Activated naive CD8-positive, alpha-beta T cell treated with anti-CD3 and anti-CD28 coated beads, Interleukin-2, amount 50 U/mL, for 24 hours (primary cell): ENCODE data around the gene TNS2.
"Not testable (repeated sequence)": the region's sequence is repeated elsewhere in the genome, so short reads cannot be mapped to it uniquely, and the experiment has no call there.

ENCODE experiments used
- ATAC-seq: fragments of 150-1000 bp; cut with Tn5 transposase; one replicate; pipeline ENCODE4 v1.10.0; 2021
- DNase-seq: peaks from one replicate; pipeline ENCODE4 v3.0.0; 2021
- H3K27ac Mint-ChIP-seq: one replicate; pipeline ENCODE4 v1.8.0; 2021; ENCODE audit warnings: mild to moderate bottlenecking, mixed read lengths
- H3K27me3 Mint-ChIP-seq: one replicate; pipeline ENCODE4 v1.8.0; 2021; ENCODE audit warnings: mixed read lengths
- H3K36me3 Mint-ChIP-seq: one replicate; pipeline ENCODE4 v1.8.0; 2021; ENCODE audit warnings: low read depth, mixed read lengths
- H3K4me1 Mint-ChIP-seq: one replicate; pipeline ENCODE4 v1.8.0; 2021; ENCODE audit warnings: mixed read lengths
- H3K4me3 Mint-ChIP-seq: one replicate; pipeline ENCODE4 v1.8.0; 2021; ENCODE audit warnings: mild to moderate bottlenecking, moderate library complexity, mixed read lengths
- H3K9me3 Mint-ChIP-seq: one replicate; pipeline ENCODE4 v1.8.0; 2021; ENCODE audit warnings: mixed read lengths

Gene TNS2

GRCh38 chr12:53099071-53099882, 49.4 kb downstream of the TNS2 start:
- peak overlapping the region; percentile 89 for H3K27ac Mint-ChIP-seq
- DNase-seq = peak; percentile 95
- peaks cover 11% of the 10 kb centered on the region for H3K27me3 Mint-ChIP-seq
- no peaks in the 10 kb centered on the region for H3K36me3 Mint-ChIP-seq
- H3K4me1 Mint-ChIP-seq = peaks cover 58% of the 10 kb centered on the region
- peak overlapping the region; percentile 77 for H3K4me3 Mint-ChIP-seq
- no peaks in the 10 kb centered on the region for H3K9me3 Mint-ChIP-seq
- ATAC-seq = peak; percentile 60

GRCh38 chr12:53100466-53101151, 50.7 kb downstream of the TNS2 start:
- DNase-seq = no peak
- no peak overlapping the region for H3K27ac Mint-ChIP-seq
- H3K36me3 Mint-ChIP-seq = no peaks in the 10 kb centered on the region
- peaks cover 57% of the 10 kb centered on the region for H3K4me1 Mint-ChIP-seq
- peaks cover 11% of the 10 kb centered on the region for H3K27me3 Mint-ChIP-seq
- H3K9me3 Mint-ChIP-seq = no peaks in the 10 kb centered on the region
- no peak for ATAC-seq
- no peak overlapping the region for H3K4me3 Mint-ChIP-seq

- H3K27ac Mint-ChIP-seq = no peak overlapping the region
- H3K4me1 Mint-ChIP-seq = peaks cover 55% of the 10 kb centered on the region
- ATAC-seq (no peak), DNase-seq (no peak)
- H3K36me3 Mint-ChIP-seq = no peaks in the 10 kb centered on the region
- no peaks in the 10 kb centered on the region for H3K9me3 Mint-ChIP-seq
- peaks cover 9% of the 10 kb centered on the region for H3K27me3 Mint-ChIP-seq
- no peak overlapping the region for H3K4me3 Mint-ChIP-seq
Measured at GRCh38 chr12:53101266-53101665, 51.4 kb downstream of the TNS2 start.

GRCh38 chr12:53101931-53102781, 52.3 kb downstream of the TNS2 start:
- Mint-ChIP-seq H3K4me1 (peaks cover 48% of the 10 kb centered on the region), H3K4me3 (no peak overlapping the region), H3K36me3 (no peaks in the 10 kb centered on the region), H3K9me3 (no peaks in the 10 kb centered on the region), H3K27ac (peak overlapping the region; percentile 90), H3K27me3 (peaks cover under 1% of the 10 kb centered on the region)
- no peak for ATAC-seq
- DNase-seq = no peak

- no peaks in the 10 kb centered on the region for H3K27me3 Mint-ChIP-seq
- peak within 1 kb of the TSS; percentile 90 for H3K27ac Mint-ChIP-seq
- peak within 1 kb of the TSS; percentile 25 for H3K4me3 Mint-ChIP-seq
- no peaks in the 10 kb centered on the region for H3K9me3 Mint-ChIP-seq
- peak; percentile 92 for ATAC-seq
- DNase-seq = peak; percentile 64
- no peaks in the 10 kb centered on the region for H3K36me3 Mint-ChIP-seq
- peaks cover 44% of the 10 kb centered on the region for H3K4me1 Mint-ChIP-seq
Measured at GRCh38 chr12:53102883-53103807, 53.3 kb downstream of the TNS2 start, which contains the start of gene SOAT2. Gene SOAT2, plus strand, starts transcription at chr12:53103486. Its CDS starts 92 bp downstream, at chr12:53103578.

- ATAC-seq (no peak), DNase-seq (no peak)
- Mint-ChIP-seq H3K36me3 (no peaks in the 10 kb centered on the region), H3K4me3 (no peak overlapping the region), H3K4me1 (peaks cover 36% of the 10 kb centered on the region), H3K27ac (peak overlapping the region; percentile 42), H3K27me3 (no peaks in the 10 kb centered on the region), H3K9me3 (no peaks in the 10 kb centered on the region)
Measured at GRCh38 chr12:53103860-53104305, 54.0 kb downstream of the TNS2 start.

GRCh38 chr12:53105256-53105655, 55.4 kb downstream of the TNS2 start:
- Mint-ChIP-seq H3K27ac (no peak overlapping the region), H3K4me3 (no peak overlapping the region), H3K36me3 (no peaks in the 10 kb centered on the region), H3K4me1 (peaks cover 30% of the 10 kb centered on the region), H3K27me3 (no peaks in the 10 kb centered on the region), H3K9me3 (no peaks in the 10 kb centered on the region)
- DNase-seq = no peak
- ATAC-seq = no peak

GRCh38 chr12:53105712-53106439, 56.0 kb downstream of the TNS2 start:
- Mint-ChIP-seq H3K9me3 (no peaks in the 10 kb centered on the region), H3K27ac (no peak overlapping the region), H3K36me3 (no peaks in the 10 kb centered on the region), H3K27me3 (no peaks in the 10 kb centered on the region), H3K4me3 (no peak overlapping the region), H3K4me1 (peaks cover 27% of the 10 kb centered on the region)
- ATAC-seq = no peak
- DNase-seq = no peak

- H3K36me3 Mint-ChIP-seq = no peaks in the 10 kb centered on the region
- H3K27ac Mint-ChIP-seq = no peak overlapping the region
- peaks cover 21% of the 10 kb centered on the region for H3K4me1 Mint-ChIP-seq
- no peak overlapping the region for H3K4me3 Mint-ChIP-seq
- no peak for ATAC-seq
- H3K9me3 Mint-ChIP-seq = no peaks in the 10 kb centered on the region
- H3K27me3 Mint-ChIP-seq = no peaks in the 10 kb centered on the region
- no peak for DNase-seq
Measured at GRCh38 chr12:53107122-53107521, 57.3 kb downstream of the TNS2 start.

- H3K4me1 Mint-ChIP-seq, DNase-seq, ATAC-seq, H3K27ac Mint-ChIP-seq, H3K9me3 Mint-ChIP-seq, H3K36me3 Mint-ChIP-seq, H3K4me3 Mint-ChIP-seq, H3K27me3 Mint-ChIP-seq: not testable (repeated sequence)
Measured at GRCh38 chr12:53112431-53112830, 62.6 kb downstream of the TNS2 start.

- ATAC-seq (no peak), DNase-seq (no peak)
- no peaks in the 10 kb centered on the region for H3K27me3 Mint-ChIP-seq
- no peak overlapping the region for H3K4me3 Mint-ChIP-seq
- no peaks in the 10 kb centered on the region for H3K9me3 Mint-ChIP-seq
- no peak overlapping the region for H3K27ac Mint-ChIP-seq
- H3K4me1 Mint-ChIP-seq = no peaks in the 10 kb centered on the region
- H3K36me3 Mint-ChIP-seq = no peaks in the 10 kb centered on the region
Measured at GRCh38 chr12:53113136-53113705, 63.4 kb downstream of the TNS2 start.

- no peak for ATAC-seq
- H3K4me1 Mint-ChIP-seq = no peaks in the 10 kb centered on the region
- H3K27ac Mint-ChIP-seq = no peak overlapping the region
- no peak overlapping the region for H3K4me3 Mint-ChIP-seq
- no peak for DNase-seq
- no peaks in the 10 kb centered on the region for H3K9me3 Mint-ChIP-seq
- no peaks in the 10 kb centered on the region for H3K36me3 Mint-ChIP-seq
- H3K27me3 Mint-ChIP-seq = no peaks in the 10 kb centered on the region
Measured at GRCh38 chr12:53113951-53114350, 64.1 kb downstream of the TNS2 start.
